Medulla oblongata (tissue), 1 donor: ENCODE results near the gene NR1I3.
"Not testable (repeated sequence)": the region's sequence is repeated elsewhere in the genome, so short reads cannot be mapped to it uniquely, and the experiment has no call there.

Source experiments
- DNase-seq: peaks from one replicate; pipeline ENCODE4 v3.0.0-alpha.2; 2015; ENCODE audit errors: extremely low spot score

NR1I3 gene, protein sequence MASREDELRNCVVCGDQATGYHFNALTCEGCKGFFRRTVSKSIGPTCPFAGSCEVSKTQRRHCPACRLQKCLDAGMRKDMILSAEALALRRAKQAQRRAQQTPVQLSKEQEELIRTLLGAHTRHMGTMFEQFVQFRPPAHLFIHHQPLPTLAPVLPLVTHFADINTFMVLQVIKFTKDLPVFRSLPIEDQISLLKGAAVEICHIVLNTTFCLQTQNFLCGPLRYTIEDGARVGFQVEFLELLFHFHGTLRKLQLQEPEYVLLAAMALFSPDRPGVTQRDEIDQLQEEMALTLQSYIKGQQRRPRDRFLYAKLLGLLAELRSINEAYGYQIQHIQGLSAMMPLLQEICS

DNA sequence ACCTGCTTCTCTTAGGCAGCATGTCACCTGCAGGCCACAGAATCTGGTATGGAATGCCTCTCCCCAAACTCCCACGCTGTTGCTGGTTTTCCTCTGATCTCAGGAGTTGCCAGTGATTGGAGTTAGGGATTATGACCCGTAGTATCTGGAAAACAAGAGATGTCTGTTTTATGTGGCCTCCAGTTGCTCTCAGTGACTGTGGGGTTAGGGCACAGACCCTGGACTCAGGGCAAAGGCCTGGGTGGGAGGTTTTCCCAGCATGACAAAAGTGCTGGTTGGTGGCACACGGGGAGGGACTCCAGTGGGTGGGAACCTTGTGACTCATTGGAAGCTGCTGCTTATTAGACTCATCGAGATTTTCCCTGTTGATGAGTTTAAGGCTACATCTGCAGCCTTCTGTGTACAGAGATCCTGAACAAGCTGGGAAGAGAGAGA lies at the start of gene NR1I3:
Gene NR1I3, minus strand, starts transcription at position 165 of the 435 bp plus-strand sequence. CDS start 1,638 bp downstream, outside the sequence.
- DNase-seq, result no peak

DNA sequence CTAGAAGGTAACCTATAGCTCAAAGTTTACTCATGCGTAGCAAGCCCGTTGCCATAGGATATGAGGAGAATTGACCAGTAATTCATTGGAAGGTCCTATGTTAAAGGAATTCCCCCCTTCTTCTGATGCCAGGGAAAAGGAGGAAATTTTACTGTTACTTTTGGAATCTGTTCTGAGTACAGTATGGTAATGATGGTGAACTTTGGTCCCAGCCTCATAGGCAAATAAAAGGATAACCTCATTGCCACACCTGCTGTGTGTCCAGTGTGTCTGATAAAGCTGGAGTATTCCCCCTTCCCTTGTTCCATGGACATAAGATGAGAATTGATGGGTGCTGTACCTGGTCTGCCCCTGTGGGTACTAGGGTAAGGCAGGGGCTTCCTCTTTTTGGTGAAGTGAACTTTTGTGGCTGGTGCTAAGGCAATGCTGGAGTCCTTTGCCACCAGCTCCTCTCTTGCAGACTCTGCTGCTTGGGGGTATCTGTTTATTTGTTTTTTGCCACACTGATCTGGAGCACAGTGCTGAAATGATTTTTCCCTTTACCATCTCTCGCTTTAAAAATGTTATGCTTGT lies 49.6 kb upstream of the NR1I3 start:
- DNase-seq, result no peak

DNA sequence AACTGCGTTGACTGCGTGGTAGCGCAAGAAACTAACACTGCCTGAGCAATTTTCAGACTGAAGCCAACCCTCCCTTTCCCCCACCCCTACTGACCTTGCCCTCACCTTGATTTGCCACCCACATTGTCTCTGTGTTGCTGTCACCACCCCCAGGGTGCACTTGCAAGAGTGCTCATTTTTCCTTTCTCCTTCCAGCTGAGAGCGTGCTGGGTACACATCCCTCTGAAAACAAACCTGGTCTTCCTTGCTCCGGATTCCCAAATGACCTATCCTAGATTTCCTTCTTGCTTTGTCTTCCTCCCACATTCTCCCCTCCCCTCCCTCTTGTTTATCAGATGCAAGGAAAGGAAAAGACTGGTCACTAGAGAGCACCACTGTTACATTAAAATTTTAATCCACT lies 47.5 kb upstream of the NR1I3 start:
- no peak for DNase-seq

DNA sequence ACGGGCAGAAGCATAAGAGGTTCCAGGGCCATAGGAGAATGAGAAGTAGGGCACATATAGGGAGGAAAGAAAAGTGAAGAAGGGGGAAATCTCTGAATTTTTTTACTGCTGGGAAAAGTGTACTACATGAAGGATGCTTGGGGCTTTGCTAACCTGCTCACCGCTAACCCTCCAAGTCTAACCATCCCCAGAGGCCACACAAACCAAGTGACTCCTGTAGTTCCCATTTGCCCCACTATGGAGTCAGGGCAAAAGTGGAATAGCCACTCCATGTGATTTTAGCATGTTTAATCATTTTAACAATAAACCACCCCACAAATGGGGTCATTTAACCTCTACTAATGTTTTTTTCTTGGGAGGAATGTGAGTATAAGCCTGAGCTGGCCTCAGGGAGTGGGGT lies 47.1 kb upstream of the NR1I3 start:
- DNase-seq, result no peak

DNA sequence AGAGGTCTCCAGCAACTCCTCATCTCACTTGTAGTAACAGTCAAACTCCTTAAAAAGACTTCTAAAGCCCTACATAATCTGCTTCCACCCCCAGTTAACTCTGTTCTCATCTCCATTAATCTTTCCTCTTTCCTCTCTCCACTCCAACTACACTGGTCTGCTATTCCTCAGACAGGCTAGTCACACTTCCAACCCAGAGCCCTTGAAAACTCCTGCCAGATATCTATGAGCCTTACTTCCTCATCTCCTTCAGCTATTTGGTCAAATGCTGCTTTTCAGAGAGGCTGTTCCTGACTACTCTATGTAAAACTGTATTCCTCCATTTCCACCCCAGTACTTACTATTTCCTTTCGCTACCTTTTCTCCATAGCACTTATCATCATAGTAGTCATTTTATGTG lies 45.0 kb upstream of the NR1I3 start:
- DNase-seq, result no peak

DNA sequence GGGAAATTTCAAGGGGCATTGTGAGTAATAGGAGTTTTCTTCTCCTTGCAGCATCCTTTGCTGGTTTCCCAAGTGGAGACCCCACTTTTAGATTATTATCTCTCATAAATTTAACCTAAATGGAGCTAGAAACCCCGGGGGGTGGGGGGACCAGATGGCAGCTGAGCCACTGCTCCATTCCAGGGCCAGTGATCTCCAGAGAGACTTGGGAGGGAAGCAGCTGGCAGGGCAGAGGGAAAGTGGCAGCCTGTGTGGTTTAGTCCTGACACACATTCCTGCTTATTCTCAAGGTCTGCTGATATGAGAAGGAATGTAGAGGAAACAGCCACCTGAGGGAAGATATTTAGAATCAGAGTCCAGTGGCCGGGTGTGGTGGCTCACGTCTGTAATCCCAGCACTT lies 36.9 kb upstream of the NR1I3 start:
- DNase-seq, result no peak

DNA sequence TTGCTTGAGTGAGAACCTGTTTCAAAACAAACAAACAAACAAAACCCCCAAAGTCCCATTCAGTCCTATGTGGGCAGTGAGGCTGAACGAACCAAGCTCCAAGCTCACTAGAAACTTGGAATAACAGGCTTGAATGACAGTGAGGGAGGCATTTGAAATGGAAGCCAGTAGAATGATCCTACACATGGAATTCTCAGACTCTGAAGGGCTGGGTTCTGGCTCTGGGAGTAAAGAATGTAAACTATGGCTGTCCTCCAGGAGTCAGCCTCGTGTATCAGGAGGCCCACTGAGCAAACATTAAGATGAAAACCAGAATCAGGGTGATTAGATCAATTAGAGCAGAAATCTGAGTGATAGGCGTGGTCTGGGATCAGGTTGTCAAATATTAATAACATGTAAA lies 35.4 kb upstream of the NR1I3 start:
- no peak for DNase-seq

DNA sequence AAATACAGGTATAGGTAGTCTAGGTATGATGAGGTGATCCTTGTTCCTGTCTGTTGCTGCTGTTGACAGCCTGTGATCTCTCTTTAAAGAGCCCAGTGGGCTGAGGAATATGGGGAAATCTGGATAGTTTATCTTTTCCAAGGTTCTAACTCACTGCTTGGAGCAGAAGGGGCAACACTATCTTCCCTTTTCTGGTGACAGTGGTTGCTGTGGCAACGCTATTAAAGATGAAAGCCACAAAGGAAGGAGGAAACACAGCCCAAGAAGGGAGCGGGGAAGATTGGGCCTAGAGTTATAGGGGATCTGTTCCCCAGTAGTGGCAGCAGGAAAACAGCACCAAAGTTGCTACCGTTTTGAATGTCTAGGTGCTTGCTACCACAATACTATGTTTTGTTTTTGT lies 29.3 kb upstream of the NR1I3 start:
- DNase-seq, result peak; percentile 37

DNA sequence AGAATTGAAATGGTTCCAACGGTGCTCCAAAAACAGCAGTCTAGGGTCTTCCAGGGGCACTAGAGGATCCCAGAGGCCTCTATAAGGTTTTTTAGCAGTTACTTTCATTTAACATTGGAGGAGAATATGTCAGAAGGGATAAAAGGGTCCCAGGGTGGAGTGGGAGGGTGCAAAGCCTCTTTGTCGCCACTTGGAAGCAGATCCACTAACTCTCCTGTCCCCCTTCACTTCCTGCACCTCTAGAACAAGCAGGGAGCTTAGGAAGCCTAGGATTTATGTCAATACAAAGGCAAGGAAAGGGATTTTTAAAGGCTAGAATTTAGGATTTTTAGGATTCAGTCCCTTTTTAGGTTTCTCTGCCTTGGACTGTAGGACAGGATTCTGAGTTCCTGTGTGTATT lies 28.8 kb upstream of the NR1I3 start:
- DNase-seq, result no peak

DNA sequence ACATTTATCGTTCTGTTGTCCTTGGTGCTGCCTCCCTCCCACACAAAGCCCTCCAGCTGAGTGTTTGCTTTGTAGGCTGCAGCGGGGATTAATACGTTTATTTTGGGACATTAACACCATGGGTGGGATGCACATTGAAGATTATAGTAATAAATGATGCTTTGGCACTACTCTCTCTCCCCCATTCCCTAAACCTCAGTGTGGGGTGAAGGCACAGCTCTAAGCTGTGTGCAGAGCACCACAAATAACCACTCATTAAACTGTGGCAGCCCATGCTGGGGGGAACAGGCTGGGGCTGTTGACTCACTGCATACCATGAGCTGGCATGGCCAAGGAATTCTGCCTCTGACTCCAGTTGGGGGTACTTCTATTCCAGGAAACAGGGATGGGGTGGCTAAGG lies 28.2 kb upstream of the NR1I3 start:
- no peak for DNase-seq

DNA sequence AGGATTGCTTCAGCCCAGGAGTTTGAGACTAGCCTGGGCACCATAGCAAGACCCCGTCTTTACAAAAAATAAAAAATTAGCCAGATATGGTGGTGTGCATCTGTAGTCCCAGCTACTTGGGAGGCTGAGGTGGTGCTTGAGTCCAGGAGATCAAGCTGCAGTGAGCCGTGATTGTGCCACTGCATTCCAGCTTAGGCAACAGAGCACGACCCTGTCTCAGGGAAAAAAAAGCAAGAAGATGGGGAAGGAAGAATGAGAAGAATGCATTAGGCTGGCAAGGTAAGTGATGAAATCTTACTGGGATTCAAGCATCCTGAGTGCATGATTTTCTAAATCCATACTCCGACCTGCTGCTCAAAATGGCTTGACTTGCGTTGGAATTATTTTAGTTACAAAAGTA lies 27.3 kb upstream of the NR1I3 start:
- no peak for DNase-seq

DNA sequence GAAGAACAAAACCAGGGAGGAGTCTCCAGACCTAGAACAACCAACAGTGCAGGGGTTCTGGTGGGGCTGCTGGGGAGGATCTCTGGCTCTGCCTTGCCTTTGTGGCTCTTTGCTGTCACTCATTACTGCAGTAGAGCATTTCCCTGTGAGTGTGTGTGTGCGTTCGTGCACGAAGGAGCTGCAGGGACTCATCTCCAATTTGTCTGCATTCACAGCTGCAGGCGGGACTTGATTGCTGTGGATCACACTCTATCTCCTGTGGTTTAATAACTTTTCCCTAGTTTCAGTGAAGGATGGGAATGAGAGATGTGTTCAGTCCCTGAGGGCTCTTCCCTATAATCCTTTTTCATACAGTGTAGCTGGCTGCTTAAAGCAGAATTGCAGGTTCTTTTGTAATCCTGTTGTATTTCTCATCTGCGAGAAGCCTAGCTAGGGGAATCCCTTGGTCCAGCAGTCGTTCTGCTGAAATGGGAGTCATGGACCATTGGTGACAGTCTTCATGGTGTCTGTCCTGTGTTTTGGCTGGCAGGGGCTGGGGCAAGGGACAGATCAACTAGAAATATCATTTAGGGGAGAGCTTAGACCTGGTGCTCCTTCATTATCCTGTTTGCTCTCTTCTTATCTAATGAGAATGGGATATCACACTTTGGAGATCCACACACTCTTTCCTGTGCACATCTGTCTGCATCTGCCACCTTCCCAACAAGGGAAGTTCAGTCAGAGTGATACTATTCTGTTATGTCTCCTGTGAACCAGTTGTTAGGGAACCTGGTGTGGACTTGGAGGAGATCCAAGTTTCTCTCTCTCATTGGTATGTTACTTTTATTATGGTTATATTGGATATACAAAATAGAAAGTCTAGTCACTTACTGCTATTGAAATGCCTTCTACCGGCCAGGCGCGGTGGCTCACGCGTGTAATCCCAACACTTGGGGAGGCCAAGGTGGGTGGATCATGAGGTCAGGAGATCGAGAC lies 23.5 kb upstream of the NR1I3 start:
- no peak for DNase-seq

DNA sequence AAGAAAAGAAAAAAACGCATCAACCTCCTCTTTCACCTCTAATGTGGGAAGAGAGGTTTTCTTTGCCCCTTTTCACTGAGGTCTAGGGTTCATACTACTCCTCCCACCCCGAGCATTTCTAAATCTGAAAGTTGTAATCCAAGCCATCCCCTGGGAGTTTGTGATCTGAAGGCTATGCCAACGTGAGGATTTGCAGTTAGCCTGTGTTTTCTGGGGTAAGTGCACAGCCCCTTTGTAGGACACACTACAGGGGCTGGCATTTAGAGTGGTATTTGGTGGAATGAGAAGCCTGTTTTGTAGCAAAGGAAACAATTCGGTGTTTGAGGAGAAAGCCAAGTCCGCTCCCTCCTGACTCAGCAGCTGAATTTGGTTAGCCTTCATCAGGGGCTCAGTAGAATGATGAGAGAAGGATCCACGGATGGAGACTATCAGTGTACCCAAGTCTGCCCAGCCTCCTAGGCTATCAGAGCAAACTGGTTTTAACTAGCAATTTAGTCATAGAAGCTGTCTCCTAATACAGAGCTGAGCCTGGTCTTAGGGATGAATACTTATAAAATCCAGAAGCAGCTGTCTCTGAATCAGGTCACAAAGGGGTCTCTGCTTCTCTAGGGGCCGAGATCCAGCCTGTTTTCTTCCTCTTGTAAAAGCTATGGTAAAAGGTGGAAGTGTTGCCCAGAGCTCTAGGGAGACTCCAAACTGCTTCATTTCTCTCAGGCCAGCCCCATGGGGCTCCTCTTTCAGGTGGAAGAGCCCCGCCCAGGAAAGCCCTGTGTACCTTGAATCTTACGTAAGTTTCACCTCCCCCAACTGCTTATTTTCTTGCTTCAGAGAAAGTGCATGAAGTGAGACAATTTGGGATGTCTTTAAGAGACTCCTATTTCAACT lies 22.6 kb upstream of the NR1I3 start:
- DNase-seq, result no peak

DNA sequence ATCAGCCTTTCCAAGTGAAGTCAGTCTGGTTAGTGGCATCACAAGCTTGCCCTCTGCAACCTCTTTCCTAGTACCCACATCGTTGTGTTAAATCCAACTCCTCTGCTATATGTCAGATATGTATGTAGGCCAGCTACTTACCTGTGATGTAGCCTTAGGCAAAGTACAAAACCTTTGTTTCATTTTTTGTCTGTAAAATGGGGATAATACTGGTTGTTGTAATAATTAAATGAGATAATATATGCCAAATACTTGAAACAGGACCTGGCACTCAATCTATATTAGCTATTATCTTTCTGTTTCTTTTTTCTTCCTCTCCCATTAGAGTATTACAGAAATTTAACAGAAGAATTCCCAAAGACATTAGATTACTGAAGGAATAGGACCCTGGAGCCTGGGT lies 21.8 kb upstream of the NR1I3 start:
- no peak for DNase-seq

DNA sequence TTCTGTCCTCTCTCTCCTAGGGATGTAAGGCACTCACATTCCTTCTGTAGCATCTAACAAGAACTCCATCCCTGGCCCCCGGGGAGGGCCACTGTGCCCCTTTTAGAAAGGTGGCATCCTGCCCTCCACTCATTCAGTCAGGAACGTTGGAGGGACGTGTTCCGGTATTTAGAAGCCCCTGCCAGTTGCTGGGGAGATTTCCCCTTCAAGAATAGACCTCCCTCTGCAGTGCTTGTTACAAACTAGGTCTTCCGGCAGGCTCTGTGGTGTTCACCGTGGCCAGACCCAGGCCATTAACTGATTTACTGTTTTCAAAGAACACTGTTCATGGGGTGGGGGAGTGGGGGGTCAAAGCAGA lies 21.3 kb upstream of the NR1I3 start:
- no peak for DNase-seq

DNA sequence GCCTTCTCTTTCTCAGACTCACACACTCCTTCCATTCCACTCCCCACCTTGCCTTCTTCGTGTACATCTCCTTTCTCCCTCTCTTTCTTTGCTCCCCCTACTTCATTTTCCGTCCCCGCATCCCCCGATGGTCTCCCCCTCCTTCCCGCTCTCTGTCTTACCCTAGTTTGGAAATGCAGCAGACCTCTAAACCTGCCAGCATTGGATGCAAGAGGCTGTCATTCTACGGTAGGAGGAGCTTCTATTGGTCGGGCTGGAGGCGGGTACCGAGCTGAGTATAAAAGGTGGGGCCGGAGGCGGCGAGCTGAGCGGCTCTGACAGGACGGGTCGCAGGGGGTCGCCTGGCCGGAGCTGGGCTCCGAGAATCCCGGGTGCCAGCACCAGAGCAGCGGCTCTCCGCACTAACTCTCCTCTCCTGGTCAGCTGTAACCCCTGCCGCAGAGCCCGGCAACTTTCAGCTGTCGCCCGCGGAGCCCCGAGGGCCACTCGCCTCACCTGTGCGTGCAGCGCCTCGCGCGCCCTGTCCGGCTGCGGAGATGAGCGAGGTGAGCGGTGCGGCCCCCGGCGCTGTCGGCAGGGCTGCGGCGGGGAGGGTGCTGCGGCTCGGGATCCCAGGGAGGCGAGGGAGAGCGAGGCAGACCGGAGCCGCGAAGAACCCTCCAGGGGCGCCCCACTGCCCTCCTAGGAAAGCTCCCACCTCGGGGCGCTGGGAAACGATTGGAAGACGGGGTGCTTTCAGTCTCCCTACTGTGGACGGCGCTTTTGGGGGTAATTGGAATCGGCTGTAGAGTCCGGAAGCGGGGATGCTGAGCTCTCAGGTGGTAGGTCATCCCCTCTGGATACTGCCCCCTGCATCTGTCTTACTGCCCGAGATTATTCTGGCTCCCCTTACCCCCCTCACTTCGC lies 20.7 kb upstream of the NR1I3 start, which contains the start of gene PCP4L1:
Gene PCP4L1, plus strand, starts transcription at position 307 of the 906 bp plus-strand sequence. Its CDS starts 230 bp downstream, at position 537.
- peak; percentile 72 for DNase-seq

DNA sequence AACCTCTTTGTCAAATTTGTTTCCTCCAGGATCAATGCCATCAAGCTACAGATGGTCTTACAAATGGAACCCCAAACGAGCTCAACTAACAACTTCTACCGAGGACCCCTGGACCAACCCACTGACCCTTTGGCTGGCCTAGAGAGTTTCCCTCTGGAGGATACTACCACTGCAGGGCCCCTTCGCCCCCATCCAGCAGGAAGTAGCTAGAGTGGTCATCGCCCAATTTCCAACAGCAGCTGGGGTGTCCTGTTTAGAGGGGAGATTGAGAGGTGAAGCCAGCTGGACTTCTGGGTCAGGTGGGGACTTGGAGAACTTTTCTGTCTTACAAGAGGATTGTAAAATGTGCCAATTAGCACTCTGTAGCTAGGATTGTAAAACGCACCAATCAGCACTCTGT lies 19.1 kb upstream of the NR1I3 start:
- DNase-seq, result not testable (repeated sequence)

DNA sequence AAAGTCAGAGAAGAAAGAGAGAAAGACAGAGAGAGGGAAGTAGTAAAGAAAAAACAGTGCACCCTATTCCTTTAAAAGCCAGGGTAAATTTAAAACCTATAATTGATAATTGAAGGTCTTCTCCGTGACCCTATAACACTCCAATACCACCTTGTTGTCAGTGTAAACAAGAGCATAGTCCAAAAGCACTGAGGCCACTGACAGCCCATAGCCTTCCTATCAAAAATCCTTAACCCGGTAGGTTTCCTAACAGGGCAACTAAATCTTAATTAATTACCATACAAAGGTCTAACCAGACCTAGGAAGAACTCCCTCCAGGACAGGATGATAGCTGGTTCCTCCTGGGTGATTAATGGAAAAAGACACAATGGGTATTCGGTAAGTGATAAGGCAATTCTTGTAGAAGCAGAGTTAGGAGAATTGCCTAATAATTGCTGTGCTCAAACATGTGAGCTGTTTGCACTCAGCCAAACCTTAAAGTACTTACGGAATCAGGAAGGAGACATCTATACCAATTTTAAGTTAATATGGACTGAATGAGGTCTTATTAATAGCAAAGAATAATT lies 18.0 kb upstream of the NR1I3 start:
- not testable (repeated sequence) for DNase-seq

DNA sequence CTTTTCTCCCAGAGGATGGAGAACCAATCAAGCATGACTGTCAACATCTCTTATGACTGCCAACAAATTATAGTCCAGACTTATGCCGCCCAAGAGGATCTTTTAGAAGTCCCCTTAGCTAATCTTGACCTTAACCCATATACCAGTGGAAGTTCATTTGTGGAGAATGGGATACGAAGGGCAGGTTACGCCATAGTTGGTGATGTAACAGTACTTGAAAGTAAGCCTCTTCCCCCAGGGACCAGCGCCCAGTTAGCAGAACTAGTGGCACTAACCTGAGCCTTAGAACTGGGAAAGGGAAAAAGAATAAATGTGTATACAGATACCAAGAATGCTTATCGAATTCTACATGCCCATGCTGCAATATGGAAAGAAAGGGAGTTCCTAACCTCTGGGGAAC lies 17.3 kb upstream of the NR1I3 start:
- DNase-seq, result not testable (repeated sequence)

DNA sequence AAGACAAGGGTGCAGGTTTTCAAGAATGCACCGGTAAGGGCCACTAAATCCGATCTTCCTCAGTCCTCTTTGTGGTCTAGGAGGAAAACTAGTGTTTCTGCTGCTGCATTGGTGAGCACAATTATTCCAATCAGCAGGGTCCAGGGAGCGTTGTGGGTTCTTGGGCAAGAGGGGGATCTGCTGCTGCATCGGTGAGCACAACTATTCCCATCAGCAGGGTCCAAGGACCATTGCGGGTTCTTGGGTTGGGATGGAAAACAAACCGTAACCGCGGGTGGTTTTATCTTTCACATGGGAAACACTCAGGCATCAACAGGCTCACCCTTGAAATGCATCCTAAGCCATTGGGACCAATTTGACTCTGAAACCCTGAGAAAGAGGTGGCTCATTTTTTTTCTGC lies 13.6 kb upstream of the NR1I3 start:
- DNase-seq, result no peak
